GM19025 (cell line): ENCODE measurements around the gene SLC6A9.

ENCODE experiments used
- ATAC-seq: cut with Tn5 transposase; IDR thresholded peaks from one replicate; pipeline ENCODE4 v1.9.1; 2021; ENCODE audit warnings: mild to moderate bottlenecking, low read depth, moderate library complexity; ENCODE audit not compliant: unreplicated experiment

SLC6A9 gene

DNA sequence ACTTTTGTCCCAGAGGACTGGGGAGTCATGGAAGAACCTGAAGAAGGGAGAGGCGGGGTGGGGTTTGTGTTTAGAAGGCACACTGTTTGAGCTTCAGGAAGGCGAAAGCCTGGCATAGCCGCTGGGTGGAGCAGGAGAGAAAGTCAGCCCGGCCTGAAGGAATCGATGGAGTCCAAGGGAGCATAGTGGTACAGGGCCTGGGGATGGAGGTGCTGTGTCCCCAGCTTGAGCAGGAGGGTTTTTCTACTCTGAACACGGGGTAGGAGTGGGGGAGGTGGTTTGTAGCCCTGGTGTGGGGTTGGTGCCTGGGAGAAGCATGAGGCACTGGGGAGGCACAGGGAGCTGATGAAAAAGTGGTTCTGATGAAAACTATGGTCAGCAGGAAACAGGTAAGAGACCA, 44.5 kb downstream of the SLC6A9 start:
- no peak for ATAC-seq

DNA sequence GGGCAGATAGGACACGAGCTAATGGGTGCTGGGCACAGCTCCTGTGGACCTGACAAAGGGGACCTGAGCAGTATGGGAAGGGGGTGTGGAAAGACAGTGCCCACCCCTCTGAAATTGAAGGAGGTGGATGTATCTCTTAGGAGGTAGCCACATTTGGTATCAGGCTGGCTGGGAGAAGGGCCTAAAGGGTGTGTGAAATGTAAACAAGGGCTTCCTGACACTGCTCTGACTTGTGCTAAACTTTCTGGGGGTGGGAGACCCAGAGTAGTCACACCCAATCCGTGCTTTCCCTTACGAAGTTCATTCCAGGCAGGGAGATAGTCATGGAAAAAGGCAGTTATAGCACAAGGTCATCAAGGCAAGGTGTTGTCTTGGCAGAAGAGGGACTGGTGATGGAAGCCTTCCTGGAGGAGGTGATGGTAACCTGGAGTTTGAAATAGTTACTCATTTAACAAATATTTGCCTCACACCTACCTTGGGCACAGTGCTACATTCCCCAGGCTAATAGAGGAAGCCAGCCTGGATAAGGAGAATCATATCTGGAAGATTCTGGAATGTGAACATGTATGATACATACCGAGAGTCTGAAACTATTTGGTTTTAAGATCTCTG, 45.2 kb downstream of the SLC6A9 start:
- ATAC-seq, result no peak

DNA sequence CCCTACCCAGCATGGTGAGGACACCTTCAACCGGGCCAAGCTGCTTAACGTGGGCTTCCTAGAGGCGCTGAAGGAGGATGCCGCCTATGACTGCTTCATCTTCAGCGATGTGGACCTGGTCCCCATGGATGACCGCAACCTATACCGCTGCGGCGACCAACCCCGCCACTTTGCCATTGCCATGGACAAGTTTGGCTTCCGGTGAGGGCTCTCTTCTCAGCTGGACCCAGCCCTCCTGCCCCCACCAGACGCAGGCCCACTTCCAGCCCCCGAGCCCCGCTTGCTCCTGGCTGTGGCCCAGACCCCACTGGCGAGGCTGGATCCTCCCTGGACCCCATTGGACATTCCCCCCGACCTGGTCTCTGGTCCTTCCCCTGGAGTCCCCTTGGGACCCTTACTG, 46.4 kb downstream of the SLC6A9 start:
- no peak for ATAC-seq

DNA sequence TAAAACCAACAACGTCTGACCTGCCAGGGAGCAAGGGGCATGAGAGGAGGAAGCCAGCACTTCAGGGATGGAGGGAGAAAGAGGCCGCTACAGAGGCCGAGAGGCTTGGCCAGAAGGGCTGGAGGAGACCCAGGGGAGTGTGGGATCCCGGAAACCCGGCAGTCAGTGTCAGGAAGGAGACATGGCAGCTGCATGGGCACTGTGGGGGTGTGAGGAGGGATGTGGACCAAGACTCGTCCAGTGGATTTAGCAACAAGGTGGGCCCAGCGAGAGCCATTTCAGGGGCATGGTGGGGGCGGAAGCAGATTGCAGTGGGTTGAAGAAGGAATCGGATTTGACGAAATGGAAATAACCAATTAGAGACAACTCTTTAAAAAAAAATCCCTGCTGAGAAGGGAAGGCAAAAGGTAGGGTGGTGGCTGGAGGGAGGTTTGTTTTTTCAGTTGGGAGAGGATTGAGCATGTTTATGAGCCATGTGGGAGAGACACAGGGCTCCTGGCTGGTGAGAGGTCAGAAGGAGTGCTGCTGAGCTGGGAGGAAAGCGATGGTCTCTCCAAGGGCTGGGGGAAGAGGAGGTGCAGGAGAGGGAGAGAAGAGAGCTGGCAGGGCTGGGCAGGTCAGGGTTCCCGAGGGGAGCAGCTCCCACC, 47.9 kb downstream of the SLC6A9 start:
- ATAC-seq, result no peak

DNA sequence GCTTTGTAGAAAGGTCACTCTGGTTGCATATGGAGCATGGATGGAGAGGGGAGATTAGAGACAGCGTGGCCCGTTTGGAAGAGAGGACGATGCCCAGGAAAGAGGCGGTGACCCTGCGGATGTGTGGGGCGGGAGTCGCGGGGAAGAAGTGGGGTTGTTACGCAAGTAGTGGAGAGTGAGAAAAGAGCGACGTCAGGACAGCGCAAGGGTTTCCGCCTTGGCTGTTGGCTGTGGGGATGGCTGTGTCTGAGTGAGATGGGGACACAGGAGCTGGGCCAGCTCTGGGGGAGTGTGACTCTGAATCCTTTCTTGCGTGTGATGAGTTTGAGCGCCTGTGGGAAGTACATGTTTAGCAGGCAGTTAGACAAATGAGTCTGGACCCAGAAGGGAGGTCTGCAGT, 48.5 kb downstream of the SLC6A9 start:
- ATAC-seq, result no peak

DNA sequence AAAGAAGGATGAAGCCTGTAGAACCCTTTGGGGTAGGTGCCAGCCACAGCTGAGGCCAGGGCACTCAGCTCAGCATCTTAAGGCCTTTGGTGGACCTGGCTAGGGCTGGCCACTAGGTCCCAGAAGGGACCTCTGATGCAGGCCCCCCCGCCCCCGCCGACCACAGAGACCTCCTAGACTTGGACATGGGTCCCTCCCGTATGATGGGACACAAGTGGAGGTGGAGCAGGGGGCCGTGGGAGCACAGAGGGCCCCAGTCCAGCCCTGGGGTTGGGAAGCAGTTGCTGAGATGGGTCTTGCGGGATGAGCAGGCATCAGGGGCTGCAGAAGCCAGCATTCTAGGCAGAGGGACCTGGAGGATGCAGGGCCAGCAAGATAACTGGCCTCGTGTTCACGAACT, 49.0 kb downstream of the SLC6A9 start:
- ATAC-seq, result no peak

DNA sequence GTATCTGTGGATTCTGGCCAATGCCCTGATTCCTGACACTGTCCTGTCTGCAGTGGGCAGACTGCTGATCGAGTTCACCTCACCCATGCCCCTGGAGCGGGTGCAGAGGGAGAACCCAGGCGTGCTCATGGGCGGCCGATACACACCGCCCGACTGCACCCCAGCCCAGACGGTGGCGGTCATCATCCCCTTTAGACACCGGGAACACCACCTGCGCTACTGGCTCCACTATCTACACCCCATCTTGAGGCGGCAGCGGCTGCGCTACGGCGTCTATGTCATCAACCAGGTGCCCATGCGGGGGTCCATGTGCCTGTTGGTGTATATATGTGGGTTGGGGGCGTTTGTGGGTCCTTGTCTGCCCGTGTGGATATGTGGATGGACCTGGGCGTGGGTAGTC, 49.6 kb downstream of the SLC6A9 start:
- no peak for ATAC-seq

DNA sequence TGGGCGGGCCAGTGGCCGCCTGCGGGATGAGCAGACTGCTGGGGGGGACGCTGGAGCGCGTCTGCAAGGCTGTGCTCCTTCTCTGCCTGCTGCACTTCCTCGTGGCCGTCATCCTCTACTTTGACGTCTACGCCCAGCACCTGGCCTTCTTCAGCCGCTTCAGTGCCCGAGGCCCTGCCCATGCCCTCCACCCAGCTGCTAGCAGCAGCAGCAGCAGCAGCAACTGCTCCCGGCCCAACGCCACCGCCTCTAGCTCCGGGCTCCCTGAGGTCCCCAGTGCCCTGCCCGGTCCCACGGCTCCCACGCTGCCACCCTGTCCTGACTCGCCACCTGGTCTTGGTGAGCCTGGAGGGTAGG, 50.1 kb downstream of the SLC6A9 start:
- no peak for ATAC-seq

DNA sequence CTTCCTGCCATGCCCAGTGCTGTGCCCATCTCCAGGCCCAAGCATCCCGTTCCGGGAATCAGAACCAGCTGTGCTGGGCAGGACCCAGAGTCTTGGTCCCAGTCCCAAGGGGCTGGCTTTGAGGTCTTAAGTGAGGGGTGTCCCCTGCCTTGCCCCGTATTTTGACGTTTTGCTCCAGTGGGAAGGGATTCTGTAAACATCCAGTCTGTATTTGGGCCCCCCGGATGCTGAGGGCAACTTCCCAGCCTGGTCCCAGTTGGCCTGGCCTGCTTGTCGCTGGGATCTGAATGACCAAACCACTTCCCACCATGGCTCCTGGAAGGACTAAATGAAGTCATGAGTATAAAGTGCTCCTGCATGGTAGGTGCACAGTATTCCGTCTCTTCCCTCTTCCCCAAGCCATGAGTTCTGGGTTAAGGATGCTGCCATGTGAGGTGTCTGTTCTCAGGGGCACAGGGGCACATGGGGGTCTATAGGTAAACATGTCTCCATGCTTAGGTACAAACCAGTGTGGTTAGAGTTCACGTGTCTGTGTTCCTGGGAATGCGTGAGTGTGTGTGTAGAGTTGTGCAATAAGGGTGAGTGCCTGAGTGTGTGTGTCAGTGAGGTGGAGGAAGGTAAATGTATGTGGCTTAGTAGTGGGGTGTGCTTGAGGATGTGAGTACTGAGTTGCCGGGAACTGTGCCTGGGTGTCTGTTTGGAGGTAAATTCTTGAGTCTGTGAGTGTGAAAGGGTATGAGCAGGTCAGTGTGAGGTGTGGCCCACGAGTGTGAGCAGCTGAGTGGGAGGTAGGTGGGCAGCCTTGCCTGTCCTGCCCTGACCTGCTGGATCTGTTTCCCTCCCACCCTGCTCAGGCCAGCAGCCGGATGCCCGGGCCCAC, 50.8 kb downstream of the SLC6A9 start:
- no peak for ATAC-seq

DNA sequence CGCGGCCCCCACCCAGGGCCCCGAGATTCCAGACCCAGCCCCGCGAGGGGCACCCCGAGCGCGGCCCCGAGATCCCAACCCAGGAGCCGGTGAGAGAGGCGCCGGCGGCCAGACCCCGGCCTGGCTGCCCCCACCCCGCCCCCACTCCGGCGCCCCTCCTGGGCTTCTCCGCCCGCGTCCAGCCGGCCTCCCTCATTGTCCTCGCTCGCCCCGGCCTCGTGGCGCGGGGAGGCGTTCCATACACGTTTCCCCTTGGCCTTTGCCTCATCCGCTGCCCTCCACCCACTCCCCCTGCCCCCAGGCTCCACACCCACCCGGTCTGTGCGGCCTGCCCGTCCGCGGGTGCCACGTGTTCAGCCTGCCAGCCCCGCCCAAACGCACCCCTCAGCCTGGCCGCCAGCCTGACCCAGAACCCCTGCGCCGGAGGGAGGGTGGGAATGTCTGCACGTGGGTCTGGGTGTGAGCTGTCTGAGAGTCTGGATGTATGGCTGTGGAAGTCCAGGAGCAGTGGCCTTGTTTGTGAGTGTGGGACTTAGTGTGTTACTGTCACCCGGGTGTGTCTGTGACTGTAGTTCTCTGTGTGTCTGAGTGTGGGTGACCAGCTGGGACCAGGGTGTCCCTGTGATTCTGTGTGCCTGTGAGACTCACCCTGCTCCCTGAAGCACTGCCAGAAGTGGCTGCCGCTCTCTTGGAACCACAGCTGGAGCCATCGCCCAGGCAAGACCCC, 51.6 kb downstream of the SLC6A9 start:
- no peak for ATAC-seq

DNA sequence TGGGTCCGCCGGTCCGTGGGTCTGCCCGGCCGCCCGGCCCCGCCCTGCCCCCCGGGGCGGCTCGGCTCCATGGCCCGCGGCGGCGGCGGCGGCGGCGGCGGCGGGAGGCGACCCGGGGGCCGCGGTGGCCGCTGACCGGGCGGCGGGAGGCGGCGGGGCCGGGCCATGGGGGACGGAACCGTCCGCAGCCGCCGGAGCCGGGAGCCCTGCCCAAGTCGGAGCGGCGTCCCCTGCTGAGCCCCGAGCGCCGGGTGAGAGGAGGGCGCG, 52.1 kb downstream of the SLC6A9 start:
- no peak for ATAC-seq

DNA sequence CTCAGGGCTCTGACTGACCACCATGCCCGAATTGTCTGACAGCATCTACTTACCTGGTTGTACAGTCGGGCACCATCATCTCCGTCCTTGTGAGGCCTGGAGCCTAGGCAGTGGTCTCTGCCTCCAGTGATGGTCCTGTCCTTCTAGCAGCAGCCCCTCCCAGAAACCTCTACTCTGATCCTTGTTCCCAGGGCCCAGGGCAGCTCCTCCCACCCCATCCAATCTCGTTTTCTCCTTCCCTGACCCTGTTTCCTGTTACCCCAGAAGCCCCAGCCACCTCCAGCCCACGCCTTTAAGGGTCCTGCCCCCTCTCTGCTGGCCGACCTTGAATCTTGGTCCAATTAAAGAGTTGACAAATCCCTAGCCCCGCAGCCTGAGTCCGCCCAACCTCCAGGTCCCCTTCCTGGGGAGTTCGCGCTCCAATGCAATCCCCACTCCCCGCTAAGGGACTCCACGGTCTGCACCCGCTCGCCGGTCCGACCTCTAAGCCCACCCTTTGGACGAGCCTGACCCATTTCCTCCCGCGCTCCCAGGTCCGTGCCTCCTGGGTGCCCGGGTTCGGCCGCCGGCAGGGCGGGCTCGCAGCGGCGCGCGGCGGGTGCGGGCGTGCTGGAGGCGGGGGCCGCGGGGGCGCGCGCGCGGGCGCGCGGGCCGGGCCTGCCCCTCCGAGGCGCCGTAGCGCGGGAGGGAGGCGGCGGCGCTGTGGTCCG, 52.6 kb downstream of the SLC6A9 start, which contains the start of gene B4GALT2:
TSS of gene B4GALT2 (plus strand) at position 660 of the 710 bp plus-strand sequence. CDS start 1,951 bp downstream, outside the sequence.
- ATAC-seq, result no peak

DNA sequence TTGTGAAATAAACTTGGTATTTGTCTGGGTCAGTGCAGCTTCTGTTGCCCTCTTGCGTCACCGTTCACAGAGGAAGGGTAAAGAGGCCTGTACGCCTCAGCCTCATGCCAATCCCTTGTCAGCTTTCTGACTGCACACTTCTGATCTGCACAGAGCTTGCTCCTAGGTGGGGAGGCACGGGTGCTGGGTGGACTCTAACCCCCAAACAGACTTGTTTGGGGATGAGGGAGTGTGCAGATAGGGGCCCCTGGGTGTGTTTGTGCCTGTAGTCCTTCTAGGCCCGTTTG, 53.1 kb downstream of the SLC6A9 start:
- no peak for ATAC-seq

DNA sequence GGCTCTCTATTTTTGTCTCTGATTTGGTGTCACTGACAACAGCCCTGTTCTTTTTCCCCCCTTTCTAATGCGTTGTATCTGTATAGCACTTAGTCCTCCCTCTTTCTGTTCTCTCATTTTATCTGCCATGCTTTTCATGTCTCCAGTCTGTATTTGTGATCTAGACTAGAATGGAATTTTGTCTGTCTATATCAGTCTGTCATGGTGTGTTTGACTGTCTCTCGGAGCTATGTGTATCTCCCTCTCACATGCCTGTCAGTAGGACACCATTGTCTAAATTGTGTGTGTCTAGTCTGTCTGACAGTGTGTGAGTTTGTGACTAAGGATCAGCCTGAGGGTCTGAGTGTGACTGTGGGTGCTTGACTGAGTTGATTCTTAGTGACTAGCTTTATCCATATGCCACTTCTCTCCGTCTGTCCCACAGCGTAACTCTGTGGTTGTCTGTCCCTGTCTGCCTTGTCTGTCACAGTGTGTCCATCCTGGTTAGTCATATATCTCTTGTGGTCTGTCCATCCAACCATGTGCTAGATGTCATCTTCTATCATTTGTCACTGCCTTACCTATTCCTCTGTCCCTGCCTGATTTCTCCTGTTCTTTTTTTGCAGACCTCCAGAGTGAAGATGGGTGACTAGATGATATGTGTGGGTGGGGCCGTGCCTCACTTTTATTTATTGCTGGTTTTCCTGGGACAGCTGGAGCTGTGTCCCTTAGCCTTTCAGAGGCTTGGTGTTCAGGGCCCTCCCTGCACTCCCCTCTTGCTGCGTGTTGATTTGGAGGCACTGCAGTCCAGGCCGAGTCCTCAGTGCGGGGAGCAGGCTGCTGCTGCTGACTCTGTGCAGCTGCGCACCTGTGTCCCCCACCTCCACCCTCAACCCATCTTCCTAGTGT, 53.6 kb downstream of the SLC6A9 start:
- ATAC-seq, result no peak

DNA sequence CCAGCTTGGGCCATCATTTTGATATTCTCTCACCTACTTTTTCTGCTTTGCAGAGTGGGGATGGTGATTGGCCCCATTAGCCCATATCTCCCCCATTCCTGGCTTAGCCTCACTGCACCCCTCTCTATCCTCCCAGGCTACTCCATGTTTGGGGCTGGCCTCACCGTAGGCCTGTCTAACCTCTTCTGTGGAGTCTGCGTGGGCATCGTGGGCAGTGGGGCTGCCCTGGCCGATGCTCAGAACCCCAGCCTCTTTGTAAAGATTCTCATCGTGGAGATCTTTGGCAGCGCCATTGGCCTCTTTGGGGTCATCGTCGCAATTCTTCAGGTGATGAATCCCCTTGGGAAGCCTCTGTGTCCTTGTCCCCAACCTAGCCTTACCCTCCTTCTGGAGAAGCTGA, 54.4 kb downstream of the SLC6A9 start:
- no peak for ATAC-seq

DNA sequence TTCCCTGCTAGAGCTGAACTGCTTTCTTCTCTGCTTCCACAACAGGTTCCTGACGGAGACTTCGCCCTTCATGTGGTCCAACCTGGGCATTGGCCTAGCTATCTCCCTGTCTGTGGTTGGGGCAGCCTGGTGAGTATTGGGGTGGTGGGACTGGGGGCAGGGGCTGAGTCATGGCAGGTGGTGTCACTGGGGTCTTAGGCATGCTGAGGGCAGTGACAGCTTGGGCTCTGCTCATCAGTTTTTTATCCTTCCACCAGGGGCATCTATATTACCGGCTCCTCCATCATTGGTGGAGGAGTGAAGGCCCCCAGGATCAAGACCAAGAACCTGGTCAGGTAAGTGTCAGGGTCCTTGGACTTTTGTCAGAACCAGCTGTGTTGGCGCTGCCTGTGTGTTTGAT, 55.2 kb downstream of the SLC6A9 start:
- no peak for ATAC-seq

DNA sequence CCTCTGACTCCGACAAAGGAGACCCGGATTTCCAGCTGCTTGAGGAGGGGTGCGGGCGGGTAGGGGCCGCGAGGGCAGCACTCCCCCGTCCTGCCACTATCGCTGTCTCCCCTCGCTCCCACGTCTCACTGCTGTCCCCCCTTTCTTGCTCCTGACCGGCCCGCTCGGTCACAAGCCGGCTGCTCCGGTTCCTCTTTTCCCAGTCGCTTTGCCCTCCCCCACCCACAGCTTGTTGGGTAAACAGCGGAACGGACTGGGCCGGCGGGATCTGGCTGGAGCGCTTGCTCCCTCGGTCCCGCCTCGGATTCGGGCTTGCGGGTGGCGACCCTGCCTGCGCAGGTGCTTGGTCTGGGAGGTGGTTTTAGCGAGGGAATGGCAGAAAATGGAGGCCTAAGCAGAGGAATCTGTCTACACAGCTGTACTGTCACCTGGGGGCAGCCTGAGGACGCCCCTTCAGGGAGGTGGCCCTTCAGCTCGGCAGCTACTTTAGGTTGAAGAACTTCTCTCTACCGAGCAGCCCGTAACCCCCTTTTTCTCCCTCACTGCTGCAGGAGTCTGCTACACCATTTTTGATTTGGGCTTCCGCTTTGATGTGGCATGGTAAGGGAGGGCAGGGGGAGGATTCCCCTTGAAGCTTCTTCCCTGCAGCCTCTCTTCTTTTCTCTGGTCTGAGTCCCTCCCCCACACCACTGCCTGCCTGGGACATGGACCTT, 55.9 kb downstream of the SLC6A9 start:
- no peak for ATAC-seq

DNA sequence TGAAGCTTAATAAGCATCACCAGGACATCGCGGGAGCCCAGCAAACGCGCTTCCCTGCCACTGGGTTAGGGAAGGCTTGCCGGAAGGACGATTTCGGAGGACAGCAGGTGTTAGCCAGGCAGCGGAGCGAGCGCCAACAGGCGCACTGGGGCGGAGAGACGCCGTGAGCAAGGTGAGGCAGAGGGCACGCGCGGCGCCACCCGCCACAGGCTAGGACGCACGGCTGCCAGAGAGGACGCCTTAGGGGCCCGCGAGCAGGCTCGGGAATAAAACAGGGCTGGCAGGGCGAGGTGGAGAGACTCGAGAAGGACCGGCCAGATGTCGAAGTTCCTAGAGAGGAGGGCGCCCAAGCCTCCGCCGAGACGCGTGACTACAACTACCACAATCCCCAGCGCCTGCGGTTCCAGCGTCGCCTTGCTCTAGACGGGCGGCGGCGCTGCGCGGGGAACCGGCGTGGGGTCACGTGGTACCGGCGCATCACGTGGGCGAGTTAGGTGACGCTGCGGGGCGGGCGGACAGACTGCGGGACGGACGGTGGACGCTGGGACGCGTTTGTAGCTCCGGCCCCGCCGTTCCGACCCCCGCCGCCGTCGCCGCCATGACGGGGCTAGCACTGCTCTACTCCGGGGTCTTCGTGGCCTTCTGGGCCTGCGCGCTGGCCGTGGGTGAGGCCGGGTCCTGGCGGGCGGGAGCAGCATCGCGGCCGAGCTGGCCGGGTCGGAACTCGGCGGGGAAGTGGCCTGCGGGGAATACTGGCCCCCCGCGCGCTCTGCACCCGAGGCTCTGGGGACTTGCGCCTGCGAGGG, 56.6 kb downstream of the SLC6A9 start, which contains the start of gene ATP6V0B:
TSS of gene ATP6V0B (plus strand) at position 518 of the 806 bp plus-strand sequence. CDS start at position 599, 81 bp downstream.
- ATAC-seq, result peak; percentile 68
